ENCODE data around the gene CPE.

The CPE gene

GRCh38 chr4:165386328-165386727 is 7.5 kb downstream of the CPE start:
- Mint-ChIP-seq H3K36me3 (ENCODE audit: low read depth) (no peaks in the 10 kb centered on the region), H3K9me3 (no peaks in the 10 kb centered on the region), H3K4me3 (no peak overlapping the region), H3K27me3 (ENCODE audit: low read depth, poor library complexity) (peaks cover 14% of the 10 kb centered on the region), H3K27ac (no peak overlapping the region), H3K4me1 (peaks cover 5% of the 10 kb centered on the region)
- DNase-seq: no peak
- no peak for TF ChIP-seq CTCF (IDR thresholded peaks at IDR 0.05)

DNA sequence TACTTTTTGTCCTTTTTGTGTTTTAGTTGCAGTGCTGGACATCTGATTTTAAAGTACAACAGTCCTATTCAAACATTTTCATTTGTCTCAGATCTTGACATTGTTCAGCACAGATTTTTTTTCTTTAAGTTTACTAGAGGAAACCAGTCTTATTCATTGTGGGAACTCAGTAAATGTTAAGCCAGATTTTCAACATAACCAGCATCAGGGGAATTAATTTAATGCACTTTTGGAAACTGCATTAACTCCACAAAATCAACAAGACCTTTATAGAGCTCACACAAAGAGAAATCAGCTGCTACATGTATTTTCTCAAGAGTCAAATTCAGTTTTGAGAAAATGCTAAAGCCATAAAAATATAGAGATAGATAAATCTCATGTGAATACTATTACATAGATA is 9.9 kb downstream of the CPE start:
- H3K4me3 Mint-ChIP-seq: no peak overlapping the region
- no peak for TF ChIP-seq CTCF (IDR thresholded peaks at IDR 0.05)
- no peaks in the 10 kb centered on the region for H3K36me3 Mint-ChIP-seq (ENCODE audit: low read depth)
- no peaks in the 10 kb centered on the region for H3K4me1 Mint-ChIP-seq
- H3K27ac Mint-ChIP-seq: no peak overlapping the region
- DNase-seq: no peak
- H3K9me3 Mint-ChIP-seq: no peaks in the 10 kb centered on the region
- H3K27me3 Mint-ChIP-seq (ENCODE audit: low read depth, poor library complexity): peaks cover 8% of the 10 kb centered on the region

- no peaks in the 10 kb centered on the region for H3K9me3 Mint-ChIP-seq
- H3K27ac Mint-ChIP-seq: no peak overlapping the region
- peaks cover 5% of the 10 kb centered on the region for H3K27me3 Mint-ChIP-seq (ENCODE audit: low read depth, poor library complexity)
- H3K4me1 Mint-ChIP-seq: no peaks in the 10 kb centered on the region
- H3K4me3 Mint-ChIP-seq: no peak overlapping the region
- DNase-seq: no peak
- TF ChIP-seq CTCF (IDR thresholded peaks at IDR 0.05): no peak
- no peaks in the 10 kb centered on the region for H3K36me3 Mint-ChIP-seq (ENCODE audit: low read depth)
These were observed 14.2 kb downstream of the CPE start for GRCh38 chr4:165393051-165393450.

DNA sequence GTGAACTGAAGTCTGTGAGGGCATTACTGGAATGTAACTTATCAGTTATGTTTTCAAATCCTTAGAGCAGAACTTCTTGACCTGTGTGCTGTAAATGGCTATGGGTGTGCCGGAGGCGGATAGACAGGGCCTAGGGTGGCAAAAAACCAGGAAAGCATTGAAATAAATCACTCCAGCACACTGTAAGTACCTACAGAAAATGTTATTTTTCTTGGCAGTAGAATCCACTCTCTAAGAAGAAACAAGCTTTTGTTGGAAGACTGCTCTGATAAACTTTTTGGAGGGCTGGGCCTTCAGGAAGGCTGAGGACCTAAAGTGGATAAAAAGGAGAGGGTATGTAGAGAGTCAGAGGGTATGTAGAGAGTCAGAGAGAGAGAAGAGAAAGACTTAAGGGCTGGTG is 14.9 kb downstream of the CPE start:
- no peaks in the 10 kb centered on the region for H3K4me1 Mint-ChIP-seq
- no peak overlapping the region for H3K27ac Mint-ChIP-seq
- peaks cover under 1% of the 10 kb centered on the region for H3K27me3 Mint-ChIP-seq (ENCODE audit: low read depth, poor library complexity)
- H3K36me3 Mint-ChIP-seq (ENCODE audit: low read depth): no peaks in the 10 kb centered on the region
- no peak for TF ChIP-seq CTCF (IDR thresholded peaks at IDR 0.05)
- no peaks in the 10 kb centered on the region for H3K9me3 Mint-ChIP-seq
- DNase-seq: no peak
- H3K4me3 Mint-ChIP-seq: no peak overlapping the region

- H3K27me3 Mint-ChIP-seq (ENCODE audit: low read depth, poor library complexity): no peaks in the 10 kb centered on the region
- H3K9me3 Mint-ChIP-seq: no peaks in the 10 kb centered on the region
- H3K36me3 Mint-ChIP-seq (ENCODE audit: low read depth): no peaks in the 10 kb centered on the region
- no peak for TF ChIP-seq CTCF (IDR thresholded peaks at IDR 0.05)
- H3K27ac Mint-ChIP-seq: no peak overlapping the region
- H3K4me3 Mint-ChIP-seq: no peak overlapping the region
- DNase-seq: no peak
- no peaks in the 10 kb centered on the region for H3K4me1 Mint-ChIP-seq
These were observed 15.5 kb downstream of the CPE start for GRCh38 chr4:165394275-165394674.

DNA sequence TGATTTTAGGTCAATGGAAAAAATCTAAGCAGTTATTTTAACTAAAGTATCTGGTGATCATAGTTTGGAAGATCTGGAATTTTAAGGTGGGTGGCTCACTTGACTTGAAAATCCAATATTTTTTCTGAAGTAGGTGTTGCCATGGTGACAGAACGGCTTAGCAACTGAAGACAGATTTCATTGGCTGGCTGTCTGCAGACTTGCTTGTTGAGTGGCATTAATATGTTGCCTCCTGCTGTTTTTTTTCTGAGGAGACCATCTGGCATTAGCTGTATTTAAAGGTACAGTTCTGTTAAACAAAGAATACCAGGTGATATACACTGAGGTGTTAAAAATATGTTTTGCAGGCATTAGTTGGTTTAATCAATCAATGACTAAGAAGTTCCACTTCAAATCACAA is 19.8 kb downstream of the CPE start:
- no peak for TF ChIP-seq CTCF (IDR thresholded peaks at IDR 0.05)
- Mint-ChIP-seq H3K4me1 (no peaks in the 10 kb centered on the region), H3K36me3 (ENCODE audit: low read depth) (no peaks in the 10 kb centered on the region), H3K9me3 (no peaks in the 10 kb centered on the region), H3K27ac (no peak overlapping the region), H3K27me3 (ENCODE audit: low read depth, poor library complexity) (no peaks in the 10 kb centered on the region), H3K4me3 (no peak overlapping the region)
- peak; percentile 12 for DNase-seq
